ENCODE results near the gene S100A7.
"Not testable (repeated sequence)": the region's sequence is repeated elsewhere in the genome, so short reads cannot be mapped to it uniquely, and the experiment has no call there.

The S100A7 gene

GRCh38 chr1:153476491-153477093, 16.1 kb upstream of the S100A7 start:
- no peak for DNase-seq (ENCODE audit: low read depth in 2 of 2)

DNA sequence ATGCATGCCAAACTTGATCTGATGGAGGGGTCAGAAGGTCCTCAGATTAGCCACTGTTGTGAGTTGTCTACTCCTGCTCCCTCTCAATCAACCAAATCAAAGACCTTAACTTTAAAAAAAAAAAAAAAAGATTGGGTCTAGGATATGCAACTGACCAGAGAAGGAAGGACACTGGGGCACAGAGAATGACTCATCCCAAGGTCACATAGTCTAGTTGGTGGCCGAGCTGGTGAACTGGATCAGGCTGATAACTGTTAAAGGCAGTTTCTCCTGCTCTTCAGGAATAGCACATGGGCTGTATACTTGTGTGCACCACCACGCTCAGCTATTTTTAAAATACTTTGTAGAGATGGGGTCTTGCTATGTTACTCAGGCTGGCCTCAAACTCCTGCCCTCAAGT, 14.8 kb upstream of the S100A7 start:
- no peak for DNase-seq (ENCODE audit: low read depth in 2 of 2)

DNA sequence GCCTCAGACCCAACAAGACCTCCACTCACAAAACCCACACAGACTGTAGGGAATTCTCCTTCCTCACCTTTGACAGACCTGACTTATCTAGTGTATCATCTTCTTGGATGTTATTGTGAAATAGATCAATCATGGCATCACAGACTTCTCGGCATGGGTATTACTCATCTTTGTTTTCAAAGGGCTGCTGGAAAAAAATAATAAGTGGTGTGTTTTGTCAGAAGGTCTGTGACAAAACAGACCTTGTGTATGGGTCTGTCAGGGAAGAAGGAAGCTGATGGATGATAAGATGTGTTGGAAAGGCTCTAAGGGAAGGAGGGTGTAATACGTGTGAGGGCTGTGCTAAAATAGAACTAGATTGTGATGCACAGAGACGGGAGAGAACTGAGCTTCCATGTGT, 13.9 kb upstream of the S100A7 start:
- no peak for DNase-seq (ENCODE audit: low read depth in 2 of 2)

GRCh38 chr1:153470707-153471106, 10.3 kb upstream of the S100A7 start:
- DNase-seq (ENCODE audit: low read depth in 2 of 2), result no peak

DNA sequence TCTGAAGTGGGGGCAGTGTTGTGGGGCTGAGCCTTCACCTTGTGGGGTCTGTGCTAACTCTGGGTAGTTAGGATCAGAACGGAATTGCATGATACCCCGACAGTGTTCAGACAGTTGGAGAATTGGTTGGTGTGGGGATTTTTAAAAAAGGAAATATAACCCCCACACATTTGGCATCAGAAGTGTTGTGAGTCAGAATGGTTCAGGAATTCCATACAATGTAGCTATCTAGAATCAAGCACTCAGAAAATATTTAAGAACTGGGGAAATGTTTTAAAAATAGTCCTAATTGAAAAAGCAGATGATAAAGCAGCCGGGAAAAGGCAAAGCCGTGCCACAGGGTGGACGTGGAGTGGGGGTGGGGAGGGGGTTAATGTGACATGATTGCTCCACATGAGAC, 6.5 kb upstream of the S100A7 start:
- DNase-seq (ENCODE audit: low read depth in 2 of 2), result no peak

GRCh38 chr1:153465811-153466636, 5.6 kb upstream of the S100A7 start:
- peak; percentile 10 to 15 for DNase-seq (ENCODE audit: low read depth in 2 of 2)

DNA sequence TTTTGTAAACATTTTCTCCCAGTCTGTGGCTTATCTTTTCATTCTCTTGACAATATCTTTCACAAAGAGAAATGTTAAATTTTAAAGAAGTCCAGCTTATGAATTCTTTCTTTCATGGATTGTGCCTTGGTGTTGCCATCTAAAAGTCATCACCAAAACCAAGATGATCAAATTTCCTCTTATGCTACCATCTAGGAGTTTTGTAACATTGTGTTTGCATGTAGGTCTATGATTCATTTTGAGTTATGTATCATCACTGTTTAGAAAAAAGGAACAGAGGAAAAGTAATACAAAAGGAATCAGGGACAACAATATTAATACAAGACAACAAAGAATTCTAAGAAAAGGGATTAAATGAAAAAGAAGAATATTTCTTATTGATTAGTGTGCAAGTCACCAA, 2.3 kb upstream of the S100A7 start:
- DNase-seq (ENCODE audit: low read depth in 2 of 2), result not testable (repeated sequence)

- DNase-seq (ENCODE audit: low read depth in 2 of 2), result no peak
Observed at GRCh38 chr1:153459655-153460054, 796 bp downstream of the S100A7 start.

DNA sequence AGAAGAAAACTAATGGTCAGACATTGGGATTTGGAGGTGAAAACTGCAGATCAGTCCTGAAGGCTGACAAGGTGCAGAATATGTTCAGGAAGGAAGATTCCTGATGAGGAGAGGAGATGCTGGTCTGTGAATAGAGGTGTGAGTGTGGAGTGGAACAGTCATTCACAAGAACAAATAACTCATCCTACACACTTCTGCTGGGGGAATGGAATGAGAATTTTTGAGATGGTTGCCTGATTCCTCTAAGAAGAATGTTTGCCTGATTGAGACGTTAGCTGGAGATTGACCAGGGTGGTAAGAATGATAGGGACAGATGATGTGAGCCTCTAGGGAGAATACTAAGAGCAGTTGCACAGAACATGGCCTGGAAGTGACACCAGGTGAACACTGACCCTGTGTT, 4.1 kb downstream of the S100A7 start:
- no peak for DNase-seq (ENCODE audit: low read depth in 2 of 2)

DNA sequence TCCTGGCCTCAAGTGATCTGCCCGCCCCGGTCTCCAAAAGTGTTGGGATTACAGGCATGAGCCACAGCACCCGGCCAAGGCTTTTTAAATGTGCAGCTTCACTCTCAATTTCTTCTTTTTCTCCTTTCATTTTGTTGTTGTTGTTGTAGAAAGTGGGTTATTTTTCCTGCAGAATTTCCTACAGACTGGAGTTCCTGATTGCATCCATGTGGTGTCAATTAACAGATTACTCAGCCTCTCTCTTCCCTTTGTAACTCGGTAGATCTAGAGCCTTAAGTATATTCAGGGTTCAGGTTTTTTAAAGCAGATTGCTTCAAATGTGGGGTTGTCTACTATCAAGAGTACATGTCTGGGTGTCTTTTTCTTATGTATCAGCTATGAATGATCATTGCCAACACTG, 11.6 kb downstream of the S100A7 start:
- not testable (repeated sequence) for DNase-seq (ENCODE audit: low read depth in 2 of 2)

- DNase-seq (ENCODE audit: low read depth in 2 of 2), result no peak
Observed at GRCh38 chr1:153447498-153448170, 12.8 kb downstream of the S100A7 start.

DNA sequence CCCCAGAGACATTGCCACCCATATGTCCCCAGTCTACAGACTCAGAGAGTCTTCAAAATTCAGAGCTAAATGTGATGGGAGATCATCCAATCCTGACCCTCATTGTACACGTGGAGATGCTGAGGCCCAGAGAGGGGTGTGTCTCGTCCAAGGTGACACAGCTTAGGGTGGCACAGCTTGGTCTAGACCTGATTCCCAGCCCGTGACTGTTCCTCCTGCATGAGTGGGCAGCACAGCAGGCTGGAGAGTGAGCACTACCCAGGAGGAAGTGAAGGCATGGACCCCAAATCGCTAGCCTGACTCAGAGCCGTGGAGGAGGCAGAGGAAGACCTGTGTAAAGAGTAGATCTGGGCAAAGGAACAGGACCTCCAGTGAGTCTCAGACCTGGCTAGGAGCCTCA, 16.4 kb downstream of the S100A7 start:
- DNase-seq (ENCODE audit: low read depth in 2 of 2), result no peak

DNA sequence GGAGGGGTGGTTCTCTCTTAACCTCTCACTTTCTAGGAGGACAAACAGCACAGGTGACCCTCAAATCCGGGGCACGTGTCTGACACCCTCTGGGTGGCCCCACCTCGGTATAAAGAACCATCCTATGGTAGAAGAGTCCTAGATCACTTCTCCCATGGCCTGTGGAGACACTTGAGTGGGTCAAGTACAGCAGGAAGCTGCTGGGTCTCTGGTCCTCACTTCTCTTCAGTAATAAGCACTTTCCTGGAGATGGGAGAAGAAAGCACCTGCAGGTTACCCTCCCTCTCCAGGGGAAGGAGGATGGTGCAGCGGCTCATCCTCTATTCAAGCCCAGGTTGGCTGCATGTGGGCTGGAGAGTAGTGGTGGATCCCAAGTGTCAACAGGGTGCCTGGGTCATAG, 17.0 kb downstream of the S100A7 start:
- no peak for DNase-seq (ENCODE audit: low read depth in 2 of 2)

GRCh38 chr1:153441238-153441755, 19.2 kb downstream of the S100A7 start:
- no peak for DNase-seq (ENCODE audit: low read depth in 2 of 2)

- DNase-seq (ENCODE audit: low read depth in 2 of 2), result no peak
Observed at GRCh38 chr1:153439273-153439672, 21.2 kb downstream of the S100A7 start.

GRCh38 chr1:153438599-153438998, 21.9 kb downstream of the S100A7 start:
- DNase-seq (ENCODE audit: low read depth in 2 of 2), result no peak

DNA sequence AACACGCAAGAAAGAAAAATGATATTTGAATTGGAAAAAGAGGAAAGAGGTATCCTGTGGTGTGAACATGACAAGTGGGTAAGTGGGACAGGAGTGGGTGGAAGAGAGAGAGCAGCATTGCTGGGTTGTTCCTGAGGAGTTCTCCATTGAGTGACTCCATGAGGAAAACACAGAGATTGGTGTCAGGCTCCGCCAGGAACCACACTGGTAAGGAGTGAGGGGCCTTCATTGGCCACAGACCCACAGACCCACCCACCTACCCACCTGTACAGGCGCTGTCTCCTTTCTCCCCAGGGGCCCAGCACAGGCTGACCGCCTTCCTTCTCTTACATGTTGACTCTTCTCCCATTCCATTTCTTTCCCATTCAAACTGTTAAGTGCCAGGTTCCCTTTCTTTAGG, 23.2 kb downstream of the S100A7 start:
- DNase-seq (ENCODE audit: low read depth in 2 of 2), result no peak

DNA sequence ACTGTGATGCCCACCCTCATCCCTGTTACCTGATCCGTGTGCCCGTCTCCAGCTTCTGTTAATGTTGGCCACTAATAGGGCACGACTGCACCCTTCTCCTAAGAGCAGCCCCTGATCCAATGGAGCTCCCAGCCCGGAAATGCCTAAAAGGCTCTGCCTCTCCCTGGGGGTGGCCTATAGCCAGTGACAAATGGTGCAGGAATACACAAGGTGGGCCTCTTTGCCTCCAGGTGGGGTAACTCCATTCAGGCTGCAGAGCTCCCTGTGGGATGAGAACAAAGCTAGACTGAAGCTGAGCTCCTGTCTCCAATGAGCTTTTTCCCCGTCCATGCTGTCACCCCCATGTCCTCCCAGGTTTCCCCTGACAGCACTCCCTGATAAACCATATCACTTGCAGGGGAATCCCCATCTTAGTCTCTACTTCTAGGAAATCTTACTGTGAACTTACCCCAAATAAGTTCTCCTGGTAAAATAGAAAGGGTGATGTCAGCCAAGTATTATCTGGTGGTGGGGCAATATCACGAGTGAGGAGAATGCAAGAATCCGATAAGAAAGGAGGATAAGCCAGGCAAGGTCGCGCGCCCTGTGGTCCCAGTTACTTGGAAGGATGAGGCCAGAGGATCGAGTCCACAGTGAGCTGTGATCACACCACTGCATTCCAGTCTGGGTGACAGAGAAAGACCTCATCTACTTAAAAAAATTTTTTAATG, 25.6 kb downstream of the S100A7 start:
- DNase-seq (ENCODE audit: low read depth in 2 of 2), result no peak

DNA sequence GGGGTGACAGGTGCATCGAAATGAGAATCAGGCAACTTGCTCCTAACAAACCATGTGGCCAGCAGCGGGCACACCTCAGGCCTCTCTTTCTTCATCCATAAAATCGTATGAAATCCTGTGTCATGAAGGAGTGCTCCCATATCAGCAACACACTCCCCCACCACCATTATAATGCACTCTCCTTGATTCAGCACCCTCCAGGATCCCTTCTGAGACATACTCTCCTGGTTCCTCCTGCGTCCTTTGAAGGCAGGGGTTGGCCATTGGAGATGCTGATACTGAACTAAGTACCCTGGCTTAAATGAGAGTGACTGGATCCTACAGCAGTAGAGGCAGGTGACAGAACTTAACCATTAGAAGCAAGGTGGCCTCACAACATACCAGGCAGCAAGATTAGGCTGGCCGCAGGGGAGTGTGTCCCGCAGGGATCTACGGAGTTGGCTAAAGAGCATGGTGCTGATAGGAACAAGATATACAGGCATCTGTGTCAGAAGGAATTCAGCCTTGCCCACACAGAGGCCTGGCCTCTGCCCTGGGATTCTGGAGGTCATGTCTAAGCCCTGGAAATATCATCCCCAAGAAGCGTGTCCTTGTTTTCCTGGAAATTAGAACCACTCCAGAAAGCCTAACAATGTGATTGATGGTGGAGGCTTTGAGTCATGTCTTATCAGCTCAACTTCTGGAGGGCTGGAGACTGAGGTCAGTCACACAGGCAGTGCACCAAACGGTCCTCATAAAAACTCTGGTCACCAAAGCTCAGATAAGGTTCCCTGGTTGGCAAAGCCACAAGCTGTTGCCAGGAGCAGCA, 27.4 kb downstream of the S100A7 start:
- no peak for DNase-seq (ENCODE audit: low read depth in 2 of 2)

- DNase-seq (ENCODE audit: low read depth in 2 of 2), result no peak
Observed at GRCh38 chr1:153431928-153432327, 28.5 kb downstream of the S100A7 start.

DNA sequence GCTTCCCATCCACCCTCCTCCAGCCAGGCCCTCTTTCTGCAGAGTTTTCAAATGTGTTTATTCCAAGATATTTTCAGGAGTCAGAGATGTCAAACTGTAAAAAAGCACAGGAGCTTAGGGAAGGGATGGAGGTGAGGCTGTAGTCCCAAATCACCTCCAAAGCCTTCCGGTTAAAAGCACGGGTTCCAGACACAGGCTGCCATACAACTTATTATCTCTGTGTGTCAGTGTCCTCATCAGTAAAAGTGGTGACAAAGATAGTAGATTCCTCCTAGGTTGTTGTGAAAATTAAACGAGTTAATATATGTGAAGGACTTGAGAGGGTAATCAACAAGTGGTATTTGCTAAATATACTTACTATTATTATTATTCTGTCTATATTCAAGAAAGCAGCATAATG, 29.0 kb downstream of the S100A7 start:
- no peak for DNase-seq (ENCODE audit: low read depth in 2 of 2)
